Measurements from ENCODE around the gene CELF6.

Gene CELF6

GRCh38 chr15:72339777-72340177 is 19.8 kb upstream of the CELF6 start:
- no peaks in the 10 kb centered on the region for H3K27me3 ChIP-seq (ENCODE audit: insufficient read depth, insufficient read length)
- H3K9ac ChIP-seq (ENCODE audit: insufficient read length, low read depth): no peak overlapping the region
- H3K9me3 ChIP-seq (ENCODE audit: insufficient read depth, low read length): no peaks in the 10 kb centered on the region
- TF ChIP-seq YY1 (IDR thresholded peaks at IDR 0.05; ENCODE audit: insufficient read depth, insufficient read length): no peak
- TF ChIP-seq ZNF274 (IDR thresholded peaks at IDR 0.05; ENCODE audit: low read depth, low read length): no peak
- TF ChIP-seq SUZ12 (IDR thresholded peaks at IDR 0.05; ENCODE audit: extremely low read depth, insufficient read depth, insufficient read length): no peak
- no peaks in the 10 kb centered on the region for H3K4me1 ChIP-seq (ENCODE audit: insufficient read depth, insufficient read length)
- no peak overlapping the region for H3K4me3 ChIP-seq (ENCODE audit: insufficient read length, low read depth)
- no peak for DNase-seq (ENCODE audit: low read depth, low spot score)
- peaks cover 31% of the 10 kb centered on the region for H3K36me3 ChIP-seq (ENCODE audit: insufficient read depth, insufficient read length, low read length)

- no peak overlapping the region for H3K9ac ChIP-seq (ENCODE audit: insufficient read length, low read depth)
- H3K4me1 ChIP-seq (ENCODE audit: insufficient read depth, insufficient read length): no peaks in the 10 kb centered on the region
- no peak overlapping the region for H3K4me3 ChIP-seq (ENCODE audit: insufficient read length, low read depth)
- TF ChIP-seq YY1 (IDR thresholded peaks at IDR 0.05; ENCODE audit: insufficient read depth, insufficient read length) (no peak), ZNF274 (IDR thresholded peaks at IDR 0.05; ENCODE audit: low read depth, low read length) (no peak), SUZ12 (IDR thresholded peaks at IDR 0.05; ENCODE audit: extremely low read depth, insufficient read depth, insufficient read length) (no peak)
- no peaks in the 10 kb centered on the region for H3K9me3 ChIP-seq (ENCODE audit: insufficient read depth, low read length)
- DNase-seq (ENCODE audit: low read depth, low spot score): no peak
- H3K36me3 ChIP-seq (ENCODE audit: insufficient read depth, insufficient read length, low read length): peaks cover 21% of the 10 kb centered on the region
- no peaks in the 10 kb centered on the region for H3K27me3 ChIP-seq (ENCODE audit: insufficient read depth, insufficient read length)
Observed at GRCh38 chr15:72338617-72339321, 18.8 kb upstream of the CELF6 start.

GRCh38 chr15:72338148-72338547 is 18.2 kb upstream of the CELF6 start:
- H3K4me3 ChIP-seq (ENCODE audit: insufficient read length, low read depth): no peak overlapping the region
- no peaks in the 10 kb centered on the region for H3K27me3 ChIP-seq (ENCODE audit: insufficient read depth, insufficient read length)
- no peaks in the 10 kb centered on the region for H3K9me3 ChIP-seq (ENCODE audit: insufficient read depth, low read length)
- no peaks in the 10 kb centered on the region for H3K4me1 ChIP-seq (ENCODE audit: insufficient read depth, insufficient read length)
- no peak for TF ChIP-seq YY1 (IDR thresholded peaks at IDR 0.05; ENCODE audit: insufficient read depth, insufficient read length)
- TF ChIP-seq ZNF274 (IDR thresholded peaks at IDR 0.05; ENCODE audit: low read depth, low read length): no peak
- TF ChIP-seq SUZ12 (IDR thresholded peaks at IDR 0.05; ENCODE audit: extremely low read depth, insufficient read depth, insufficient read length): no peak
- no peak for DNase-seq (ENCODE audit: low read depth, low spot score)
- H3K36me3 ChIP-seq (ENCODE audit: insufficient read depth, insufficient read length, low read length): peaks cover 15% of the 10 kb centered on the region
- H3K9ac ChIP-seq (ENCODE audit: insufficient read length, low read depth): no peak overlapping the region

GRCh38 chr15:72334842-72335241 is 14.9 kb upstream of the CELF6 start:
- Histone ChIP-seq H3K9me3 (ENCODE audit: insufficient read depth, low read length) (no peaks in the 10 kb centered on the region), H3K4me1 (ENCODE audit: insufficient read depth, insufficient read length) (no peaks in the 10 kb centered on the region), H3K36me3 (ENCODE audit: insufficient read depth, insufficient read length, low read length) (peaks cover 11% of the 10 kb centered on the region), H3K9ac (ENCODE audit: insufficient read length, low read depth) (no peak overlapping the region), H3K4me3 (ENCODE audit: insufficient read length, low read depth) (no peak overlapping the region), H3K27me3 (ENCODE audit: insufficient read depth, insufficient read length) (no peaks in the 10 kb centered on the region)
- DNase-seq (ENCODE audit: low read depth, low spot score): no peak
- no peak for TF ChIP-seq SUZ12 (IDR thresholded peaks at IDR 0.05; ENCODE audit: extremely low read depth, insufficient read depth, insufficient read length)
- TF ChIP-seq YY1 (IDR thresholded peaks at IDR 0.05; ENCODE audit: insufficient read depth, insufficient read length): no peak
- TF ChIP-seq ZNF274 (IDR thresholded peaks at IDR 0.05; ENCODE audit: low read depth, low read length): no peak

- peaks cover 13% of the 10 kb centered on the region for H3K36me3 ChIP-seq (ENCODE audit: insufficient read depth, insufficient read length, low read length)
- no peaks in the 10 kb centered on the region for H3K4me1 ChIP-seq (ENCODE audit: insufficient read depth, insufficient read length)
- no peak overlapping the region for H3K9ac ChIP-seq (ENCODE audit: insufficient read length, low read depth)
- TF ChIP-seq YY1 (IDR thresholded peaks at IDR 0.05; ENCODE audit: insufficient read depth, insufficient read length) (no peak), ZNF274 (IDR thresholded peaks at IDR 0.05; ENCODE audit: low read depth, low read length) (no peak), SUZ12 (IDR thresholded peaks at IDR 0.05; ENCODE audit: extremely low read depth, insufficient read depth, insufficient read length) (no peak)
- H3K27me3 ChIP-seq (ENCODE audit: insufficient read depth, insufficient read length): no peaks in the 10 kb centered on the region
- no peak for DNase-seq (ENCODE audit: low read depth, low spot score)
- no peaks in the 10 kb centered on the region for H3K9me3 ChIP-seq (ENCODE audit: insufficient read depth, low read length)
- H3K4me3 ChIP-seq (ENCODE audit: insufficient read length, low read depth): no peak overlapping the region
Observed at GRCh38 chr15:72331021-72331420, 11.1 kb upstream of the CELF6 start.

- H3K36me3 ChIP-seq (ENCODE audit: insufficient read depth, insufficient read length, low read length): peaks cover 8% of the 10 kb centered on the region
Observed at GRCh38 chr15:72323752-72324151, 3.8 kb upstream of the CELF6 start.

GRCh38 chr15:72319360-72319984 is 485 bp downstream of the CELF6 start:
- H3K27me3 ChIP-seq (ENCODE audit: insufficient read depth, insufficient read length): peaks cover 48% of the 10 kb centered on the region
- DNase-seq (ENCODE audit: low read depth, low spot score): peak; percentile 74
- H3K9me3 ChIP-seq (ENCODE audit: insufficient read depth, low read length): peaks cover 4% of the 10 kb centered on the region; the same call in 1 of the 2 replicates
- H3K9ac ChIP-seq (ENCODE audit: insufficient read length, low read depth): no peak overlapping the region
- H3K4me1 ChIP-seq (ENCODE audit: insufficient read depth, insufficient read length): no peaks in the 10 kb centered on the region
- H3K36me3 ChIP-seq (ENCODE audit: insufficient read depth, insufficient read length, low read length): no peaks in the 10 kb centered on the region
- no peak for TF ChIP-seq SUZ12 (IDR thresholded peaks at IDR 0.05; ENCODE audit: extremely low read depth, insufficient read depth, insufficient read length)
- no peak for TF ChIP-seq ZNF274 (IDR thresholded peaks at IDR 0.05; ENCODE audit: low read depth, low read length)
- TF ChIP-seq YY1 (IDR thresholded peaks at IDR 0.05; ENCODE audit: insufficient read depth, insufficient read length): no peak
- no peak overlapping the region for H3K4me3 ChIP-seq (ENCODE audit: insufficient read length, low read depth)

More at GRCh38 chr15:72323752-72324151, 3.8 kb upstream of the CELF6 start:
- Histone ChIP-seq H3K4me1 (ENCODE audit: insufficient read depth, insufficient read length) (no peaks in the 10 kb centered on the region), H3K27me3 (ENCODE audit: insufficient read depth, insufficient read length) (peaks cover 11% of the 10 kb centered on the region), H3K9ac (ENCODE audit: insufficient read length, low read depth) (no peak overlapping the region), H3K4me3 (ENCODE audit: insufficient read length, low read depth) (no peak overlapping the region), H3K9me3 (ENCODE audit: insufficient read depth, low read length) (peaks cover 4% of the 10 kb centered on the region; the same call in 1 of the 2 replicates)
- TF ChIP-seq SUZ12 (IDR thresholded peaks at IDR 0.05; ENCODE audit: extremely low read depth, insufficient read depth, insufficient read length) (no peak), YY1 (IDR thresholded peaks at IDR 0.05; ENCODE audit: insufficient read depth, insufficient read length) (no peak), ZNF274 (IDR thresholded peaks at IDR 0.05; ENCODE audit: low read depth, low read length) (no peak)
- DNase-seq (ENCODE audit: low read depth, low spot score): no peak

Data from NT2/D1 (cell line).